Heart left ventricle (tissue), 16 donors: ENCODE data around the gene WDR33. TPM values are rescaled to one million over a fixed set of nuclear protein-coding genes. Genes with fewer than 3 reads are reported as not detected.
"Not testable (repeated sequence)": the region's sequence is repeated elsewhere in the genome, so short reads cannot be mapped to it uniquely, and the experiment has no call there.

ENCODE experiments used
- ATAC-seq, 4 donors: fragments of 200-7000 bp; cut with Tn5 transposase; one replicate each; pipeline ENCODE4 v1.9.1; 2020 to 2022; ENCODE audit warnings: moderate library complexity in 4 of 4, mild to moderate bottlenecking in 3 of 4, moderate number of reproducible peaks in 1 of 4
- DNase-seq, 5 donors: peaks; one replicate each; pipeline ENCODE4 v3.0.0-alpha.2; 2020
- H3K27ac ChIP-seq, 12 donors: fragments of 200-600 bp; sonication (generic) in 4 of 12; one replicate each; pipeline versions ENCODE4 v1.5.0 to v1.8.0; 2016 to 2022; ENCODE audit warnings: mild to moderate bottlenecking in 2 of 12
- H3K27me3 ChIP-seq, 9 donors: fragments of 200-600 bp; sonication (generic) in 2 of 9; one replicate each; pipeline versions ENCODE4 v1.5.1 to v1.8.0; 2016 to 2022; ENCODE audit warnings: mild to moderate bottlenecking in 3 of 9
- H3K36me3 ChIP-seq, 9 donors: fragments of 200-600 bp; sonication (generic) in 2 of 9; one replicate each; pipeline versions ENCODE4 v1.5.0 to v1.8.0; 2018 to 2022; ENCODE audit warnings: mild to moderate bottlenecking in 2 of 9
- H3K4me1 ChIP-seq, 12 donors: fragments of 200-600 bp; sonication (generic) in 4 of 12; one replicate each; pipeline versions ENCODE4 v1.5.0 to v1.8.0; 2016 to 2022; ENCODE audit warnings: mild to moderate bottlenecking in 3 of 12
- H3K4me3 ChIP-seq, 12 donors: fragments of 200-600 bp; sonication (generic) in 4 of 12; one replicate each; pipeline versions ENCODE4 v1.5.0 to v1.8.0; 2017 to 2022; ENCODE audit warnings: mild to moderate bottlenecking in 9 of 12, moderate library complexity in 4 of 12
- H3K9me3 ChIP-seq, 12 donors: fragments of 200-600 bp; sonication (generic) in 4 of 12; one replicate each; pipeline versions ENCODE4 v1.5.0 to v1.8.0; 2016 to 2022; ENCODE audit warnings: mild to moderate bottlenecking in 1 of 12
- POLR2A ChIP-seq, 2 donors: fragments of 450-650 bp; IDR thresholded peaks; one replicate each; pipeline ENCODE4 v1.6.1; 2017; ENCODE audit warnings: antibody characterized with exemption in 2 of 2, mild to moderate bottlenecking in 2 of 2, moderate library complexity in 2 of 2
- WGBS, 4 donors: extraction: QIAGEN DNeasy Blood & Tissue Kit in 2 of 4; methylation state at CpG; one replicate each; pipeline versions ENCODE4 v1.1.5 to v1.1.7; 2013 to 2018; 5-methylcytosine and 5-hydroxymethylcytosine counted together
- intact Hi-C, 10 donors: fragments of 100-400 bp; cut with DNase I; formaldehyde crosslinking; loops; one replicate each; pipeline versions ENCODE4 v1.11.1 to v1.14.2; 2022
- polyA plus RNA-seq, 2 donors: library from polyadenylated mRNA; stranded (reverse); fragments of 200-250 nt; gene quantifications; one replicate each; pipeline ENCODE4 v1.2.3, GENCODE V29; 2013
- total RNA-seq, 9 donors: library from RNA; depleted of rRNA in 2 of 9; stranded (reverse); fragments of >200 nt in 2 of 9; fragmentation: NEBNext Ultra II Directional in 3 of 9; extraction: Animal tissue kit (Norgen Biotek cat#: 25700) in 3 of 9; gene quantifications; one replicate each; pipeline versions ENCODE4 v1.1.0 to v1.2.4, GENCODE V29; 2016 to 2023
- TF ChIP-seq, protein P1 (sequence below), 12 donors: fragments of 200-600 bp; sonication (generic) in 4 of 12; IDR thresholded peaks; one replicate each; pipeline versions ENCODE4 v1.5.0 to v1.8.0; 2018 to 2022; ENCODE audit warnings: antibody characterized with exemption in 12 of 12, mild to moderate bottlenecking in 5 of 12
- donor health status: ischemic (EF 13 %, LVEDD 7.1; RV severe dilation, severe dysfunction).
- donor health status: healthy with polysubstance abuse.
- donor health status: DM: no; HTN: yes; CAD: no.
- donor health status: DM: no; HTN: no; CAD: no.
- donor health status: ischemic (EF 25% LVEDD 6.9; RV normal size, moderate dysfunction).
- donor health status: ischemic (EF 25% LVEDD 5.7; RV mildly dilated, moderate dysfunction).
- donor health status: healthy.
- donor health status: DM: yes; HTN: yes; CAD: no.
- donor health status: ischemic (EF 35%, LVEDD 5.7; RV mildly dilated, moderate dysfunction).
- donor health status: nonischemic (EF 11% LVEDD 7.7; RV severe dilation, severe dysfunction).
- donor health status: DM: yes; HTN: yes; CAD: no.
- donor health status: PGD.
- donor health status: ischemic (EF 29% LVEDD 5.4; RV normal size, mild dysfunction).
- donor health status: nonischemic (EF 23%, LVEDD 6.1; RV moderate dilation, normal function).

Gene WDR33
- total and polyA plus RNA-seq, 11 donors, result 15.4 to 49.9 (median 41.1) TPM

DNA sequence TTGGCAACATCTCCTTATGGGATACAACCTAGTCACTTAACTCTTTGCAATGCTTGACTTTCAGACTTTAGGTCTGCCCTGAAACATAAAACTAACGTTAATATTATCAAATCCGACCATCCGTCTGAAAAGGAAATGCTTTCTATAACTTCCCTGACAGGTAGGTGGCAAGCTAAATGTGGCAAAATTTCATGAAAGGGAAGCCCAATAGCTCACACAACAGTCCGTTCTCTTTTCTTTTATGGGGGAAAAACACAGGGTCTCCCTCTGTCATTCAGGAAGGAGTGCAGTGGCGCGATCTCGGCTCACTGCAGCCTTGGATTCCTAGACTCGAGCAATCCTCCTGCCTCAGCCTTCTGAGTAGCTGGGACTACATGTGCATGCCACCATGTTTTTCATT lies 56.8 kb downstream of the WDR33 start:
- ATAC-seq, result no peak
- H3K4me3 ChIP-seq, result no peak overlapping the region

DNA sequence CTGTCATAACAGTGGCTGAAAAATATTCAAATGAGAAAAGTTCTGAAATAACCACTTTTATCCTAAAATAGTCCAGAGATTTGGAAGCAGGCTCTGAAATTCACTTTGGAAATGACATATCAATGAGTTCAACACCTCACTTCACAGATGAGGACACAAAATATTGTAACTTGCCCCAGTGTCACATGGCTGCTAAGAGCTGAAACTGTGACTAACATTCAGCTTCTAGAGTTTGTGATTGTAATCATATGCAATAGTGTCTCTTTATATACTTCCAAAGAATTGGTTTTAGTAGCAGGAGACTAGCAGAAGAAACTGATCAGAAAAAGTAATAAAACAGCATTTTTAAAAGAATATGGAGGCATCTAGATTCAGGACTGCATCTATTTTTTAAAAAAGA lies 57.6 kb downstream of the WDR33 start:
- DNase-seq (no peak), ATAC-seq (no peak)
- Histone ChIP-seq H3K27me3 (no peaks in the 10 kb centered on the region), H3K9me3 (no peaks in the 10 kb centered on the region), H3K36me3 (peaks cover 0 to 52% (median 18%) of the 10 kb centered on the region in 9 donors), H3K4me1 (peaks cover 0 to 4% (median 0%) of the 10 kb centered on the region in 12 donors), H3K4me3 (no peak overlapping the region), H3K27ac (no peak overlapping the region)
- intact Hi-C loops, result no loop called here
- TF ChIP-seq POLR2A (IDR thresholded peaks at IDR 0.05), result no peak
- TF ChIP-seq, protein P1, sequence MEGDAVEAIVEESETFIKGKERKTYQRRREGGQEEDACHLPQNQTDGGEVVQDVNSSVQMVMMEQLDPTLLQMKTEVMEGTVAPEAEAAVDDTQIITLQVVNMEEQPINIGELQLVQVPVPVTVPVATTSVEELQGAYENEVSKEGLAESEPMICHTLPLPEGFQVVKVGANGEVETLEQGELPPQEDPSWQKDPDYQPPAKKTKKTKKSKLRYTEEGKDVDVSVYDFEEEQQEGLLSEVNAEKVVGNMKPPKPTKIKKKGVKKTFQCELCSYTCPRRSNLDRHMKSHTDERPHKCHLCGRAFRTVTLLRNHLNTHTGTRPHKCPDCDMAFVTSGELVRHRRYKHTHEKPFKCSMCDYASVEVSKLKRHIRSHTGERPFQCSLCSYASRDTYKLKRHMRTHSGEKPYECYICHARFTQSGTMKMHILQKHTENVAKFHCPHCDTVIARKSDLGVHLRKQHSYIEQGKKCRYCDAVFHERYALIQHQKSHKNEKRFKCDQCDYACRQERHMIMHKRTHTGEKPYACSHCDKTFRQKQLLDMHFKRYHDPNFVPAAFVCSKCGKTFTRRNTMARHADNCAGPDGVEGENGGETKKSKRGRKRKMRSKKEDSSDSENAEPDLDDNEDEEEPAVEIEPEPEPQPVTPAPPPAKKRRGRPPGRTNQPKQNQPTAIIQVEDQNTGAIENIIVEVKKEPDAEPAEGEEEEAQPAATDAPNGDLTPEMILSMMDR (IDR thresholded peaks at IDR 0.05), result no peak

More for the DNA sequence above, 56.8 kb downstream of the WDR33 start:
- 94% methylated on average over 8 of the region's 8 CpGs for WGBS, 4 donors
- no peak overlapping the region for H3K27ac ChIP-seq
- H3K36me3 ChIP-seq, result peaks cover 0 to 52% (median 23%) of the 10 kb centered on the region in 9 donors
- DNase-seq, result no peak
- intact Hi-C loops, result no loop called here
- no peaks in the 10 kb centered on the region for H3K27me3 ChIP-seq
- H3K4me1 ChIP-seq, result peaks cover 0 to 4% (median 0%) of the 10 kb centered on the region in 12 donors
- H3K9me3 ChIP-seq, result no peaks in the 10 kb centered on the region
- no peak for TF ChIP-seq POLR2A (IDR thresholded peaks at IDR 0.05)
- TF ChIP-seq, protein P1 (IDR thresholded peaks at IDR 0.05), result no peak

DNA sequence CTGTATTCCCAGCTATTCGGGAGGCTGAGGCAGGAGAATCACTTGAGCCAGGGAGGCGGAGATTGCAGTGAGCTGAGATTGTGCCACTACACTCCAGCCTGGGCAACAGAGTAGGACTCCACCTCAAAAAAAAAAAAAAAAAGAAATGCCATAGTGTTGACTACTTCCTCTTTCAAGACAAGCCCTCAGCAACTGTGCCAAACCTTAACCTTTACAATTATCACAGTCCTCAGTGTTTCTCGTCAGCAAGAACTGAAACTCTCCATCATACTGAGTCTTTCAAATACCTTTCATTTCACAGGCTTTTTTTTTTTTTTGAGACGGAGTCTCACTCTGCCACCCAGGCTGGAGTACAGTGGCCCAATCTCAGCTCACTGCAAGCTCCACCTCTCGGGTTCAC lies 61.4 kb downstream of the WDR33 start:
- intact Hi-C loops, H3K27ac ChIP-seq: not testable (repeated sequence)

DNA sequence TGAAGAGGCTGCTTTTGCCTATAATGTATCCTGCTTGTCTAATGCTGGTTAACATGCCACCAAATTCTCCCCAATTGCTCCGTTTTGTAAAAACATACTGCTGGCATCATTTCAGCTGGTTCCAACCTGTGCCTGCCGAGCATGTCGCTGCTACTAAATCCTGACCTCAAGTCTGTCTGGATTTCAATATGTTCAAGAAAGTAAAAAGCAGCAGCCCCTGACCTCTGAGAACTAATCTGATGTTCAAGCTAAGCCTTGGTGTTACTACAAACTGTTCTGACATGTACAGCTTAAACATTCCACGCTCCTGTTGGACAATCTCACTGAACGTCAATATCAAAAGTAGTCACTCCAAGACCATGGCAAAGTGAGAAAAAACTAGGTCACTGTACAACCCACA lies 63.4 kb downstream of the WDR33 start:
- intact Hi-C loops, result no loop called here

More for the DNA sequence above, 61.4 kb downstream of the WDR33 start:
- H3K27me3 ChIP-seq, H3K4me1 ChIP-seq, H3K4me3 ChIP-seq, H3K9me3 ChIP-seq, DNase-seq: not testable (repeated sequence)
- peaks cover 0 to 61% (median 29%) of the 10 kb centered on the region in 9 donors for H3K36me3 ChIP-seq
- WGBS, 4 donors, result 72 to 75% (median 74%) methylated on average over 5 of the region's 5 CpGs
- peak in 3 of 4 donors; percentile 28 to 50 (median 45) for ATAC-seq

More for the DNA sequence above, 63.4 kb downstream of the WDR33 start:
- H3K36me3 ChIP-seq, result peaks cover 0 to 63% (median 37%) of the 10 kb centered on the region in 9 donors
- WGBS, 4 donors, result 93 to 96% (median 94%) methylated on average over 5 of the region's 5 CpGs
- H3K4me3 ChIP-seq, result no peak overlapping the region
- ATAC-seq (no peak), DNase-seq (no peak)
- H3K9me3 ChIP-seq, result no peaks in the 10 kb centered on the region
- TF ChIP-seq POLR2A (IDR thresholded peaks at IDR 0.05), result no peak
- TF ChIP-seq, protein P1 (IDR thresholded peaks at IDR 0.05), result no peak
- no peak overlapping the region for H3K27ac ChIP-seq
- H3K4me1 ChIP-seq, result peaks cover 0 to 4% (median 0%) of the 10 kb centered on the region in 12 donors
- no peaks in the 10 kb centered on the region for H3K27me3 ChIP-seq
